Endodermal cell (in vitro differentiated cells): ENCODE data around the gene XNDC1N. TPM values are rescaled to one million over a fixed set of nuclear protein-coding genes. Genes with fewer than 3 reads are reported as not detected.

Source experiments
- DNase-seq: peaks from one replicate; pipeline ENCODE4 v3.0.0-alpha.2; 2017
- H3K27ac ChIP-seq: 2 replicates; pipeline ENCODE4 v1.5.1; 2013; ENCODE audit warnings: mild to moderate bottlenecking, low read depth, low read length, moderate library complexity
- H3K27me3 ChIP-seq: 2 replicates; pipeline ENCODE4 v1.6.1; 2013; ENCODE audit warnings: mild to moderate bottlenecking, low read length, moderate library complexity; ENCODE audit not compliant: insufficient read depth, control insufficient read depth, poor library complexity, severe bottlenecking
- H3K36me3 ChIP-seq: 2 replicates; pipeline ENCODE4 v1.7.0; 2013; ENCODE audit warnings: mild to moderate bottlenecking, low read length, moderate library complexity; ENCODE audit not compliant: control insufficient read depth, insufficient read depth
- H3K4me1 ChIP-seq: one replicate; pipeline ENCODE4 v1.7.0; 2013; ENCODE audit warnings: low read length; ENCODE audit not compliant: control insufficient read depth, insufficient read depth
- H3K4me3 ChIP-seq: 2 replicates; pipeline ENCODE4 v1.5.1; 2013; ENCODE audit warnings: mild to moderate bottlenecking, low read length, moderate library complexity
- H3K9ac ChIP-seq: 2 replicates; pipeline ENCODE4 v1.6.1; 2013; ENCODE audit warnings: mild to moderate bottlenecking, low read length, moderate library complexity; ENCODE audit not compliant: poor library complexity, severe bottlenecking; ENCODE audit errors: extremely low read depth
- H3K9me3 ChIP-seq: 2 replicates; pipeline ENCODE4 v1.6.1; 2013; ENCODE audit warnings: mild to moderate bottlenecking, low read length, moderate library complexity; ENCODE audit not compliant: control insufficient read depth
- H3K27ac Mint-ChIP-seq: 2 replicates; pipeline ENCODE4 v1.8.0; 2020; ENCODE audit warnings: mixed read lengths
- H3K27me3 Mint-ChIP-seq: 2 replicates; pipeline ENCODE4 v1.8.0; 2021; ENCODE audit warnings: mild to moderate bottlenecking, mixed read lengths; ENCODE audit not compliant: insufficient read depth
- H3K36me3 Mint-ChIP-seq: 2 replicates; pipeline ENCODE4 v1.8.0; 2020; ENCODE audit warnings: low read depth, mixed read lengths
- H3K4me1 Mint-ChIP-seq: 2 replicates; pipeline ENCODE4 v1.8.0; 2020; ENCODE audit warnings: mixed read lengths
- H3K4me3 Mint-ChIP-seq: 2 replicates; pipeline ENCODE4 v1.8.0; 2020; ENCODE audit warnings: mild to moderate bottlenecking, moderate library complexity, mixed read lengths
- H3K9me3 Mint-ChIP-seq: 2 replicates; pipeline ENCODE4 v1.8.0; 2020; ENCODE audit warnings: mild to moderate bottlenecking, mixed read lengths
- WGBS, 2 experiments: methylation state at CpG; one replicate each; pipeline versions ENCODE4 v1.1.5 to v1.1.7; 2013; ENCODE audit warnings: missing lambda C conversion rate in 2 of 2, mixed read lengths in 1 of 2; ENCODE audit not compliant: insufficient coverage in 1 of 2, insufficient read length in 1 of 2; 5-methylcytosine and 5-hydroxymethylcytosine counted together
- total RNA-seq, 2 donors: library from RNA; stranded (reverse); fragmentation: NEBNext Ultra II Directional in 1 of 2; extraction: Animal tissue kit (Norgen Biotek cat#: 25700) in 1 of 2; gene quantifications; 2 replicates in 1 of 2; 3 replicates in 1 of 2; pipeline ENCODE4 v1.2.1, GENCODE V29; 2021
- TF ChIP-seq, protein P1 (sequence below): fragments of 200-600 bp; sonication (generic); conservative IDR thresholded peaks from 2 replicates; pipeline ENCODE4 v1.5.0; 2021; ENCODE audit warnings: antibody characterized with exemption, mild to moderate bottlenecking

XNDC1N gene
- total RNA-seq, 2 donors from 2014 or later = 11.4 to 15.2 TPM

DNA sequence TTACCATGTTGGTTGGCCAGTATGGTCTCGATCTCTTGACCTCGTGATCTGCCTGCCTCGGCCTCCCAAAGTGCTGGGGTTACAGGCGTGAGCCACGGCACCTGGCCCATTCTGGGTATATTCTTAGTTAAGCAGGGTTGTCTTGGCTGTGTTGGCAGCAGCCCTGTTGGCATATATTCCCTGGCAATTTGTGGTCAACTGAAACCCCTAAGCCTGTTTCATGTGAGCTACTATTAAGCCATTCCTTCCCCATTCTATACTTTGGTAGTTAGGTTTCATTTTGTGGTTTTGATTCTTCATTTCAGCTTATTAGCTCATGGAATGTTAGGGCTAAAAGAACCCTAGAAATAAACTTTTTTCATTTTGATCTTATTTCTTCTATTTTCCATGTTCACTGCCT is 48.2 kb upstream of the XNDC1N start:
- TF ChIP-seq, protein P1, sequence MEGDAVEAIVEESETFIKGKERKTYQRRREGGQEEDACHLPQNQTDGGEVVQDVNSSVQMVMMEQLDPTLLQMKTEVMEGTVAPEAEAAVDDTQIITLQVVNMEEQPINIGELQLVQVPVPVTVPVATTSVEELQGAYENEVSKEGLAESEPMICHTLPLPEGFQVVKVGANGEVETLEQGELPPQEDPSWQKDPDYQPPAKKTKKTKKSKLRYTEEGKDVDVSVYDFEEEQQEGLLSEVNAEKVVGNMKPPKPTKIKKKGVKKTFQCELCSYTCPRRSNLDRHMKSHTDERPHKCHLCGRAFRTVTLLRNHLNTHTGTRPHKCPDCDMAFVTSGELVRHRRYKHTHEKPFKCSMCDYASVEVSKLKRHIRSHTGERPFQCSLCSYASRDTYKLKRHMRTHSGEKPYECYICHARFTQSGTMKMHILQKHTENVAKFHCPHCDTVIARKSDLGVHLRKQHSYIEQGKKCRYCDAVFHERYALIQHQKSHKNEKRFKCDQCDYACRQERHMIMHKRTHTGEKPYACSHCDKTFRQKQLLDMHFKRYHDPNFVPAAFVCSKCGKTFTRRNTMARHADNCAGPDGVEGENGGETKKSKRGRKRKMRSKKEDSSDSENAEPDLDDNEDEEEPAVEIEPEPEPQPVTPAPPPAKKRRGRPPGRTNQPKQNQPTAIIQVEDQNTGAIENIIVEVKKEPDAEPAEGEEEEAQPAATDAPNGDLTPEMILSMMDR = no peak
- no peaks in the 10 kb centered on the region for H3K4me1 ChIP-seq

DNA sequence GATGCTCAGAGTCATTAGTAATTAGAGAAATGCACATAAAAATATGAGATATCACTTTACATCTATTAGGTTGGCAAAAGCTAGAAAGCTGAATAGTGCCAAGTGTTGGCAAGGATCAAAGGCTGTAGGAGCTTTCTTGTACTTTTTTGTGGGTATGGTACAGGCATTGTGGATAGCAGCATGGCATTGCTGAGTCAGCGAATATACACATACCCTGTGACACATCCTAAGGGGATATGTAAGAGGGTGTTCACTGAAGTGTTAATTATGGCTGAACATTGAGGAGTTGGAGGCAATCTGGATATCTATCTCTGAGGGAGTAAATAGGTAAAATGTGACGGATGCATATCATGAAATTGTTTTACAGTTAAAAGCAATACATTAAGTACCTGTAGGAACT is 43.3 kb upstream of the XNDC1N start:
- WGBS, 2 experiments = 95 to 97% methylated on average over 2 of the region's 2 CpGs
- Mint-ChIP-seq H3K4me1 (no peaks in the 10 kb centered on the region), H3K4me3 (no peak overlapping the region), H3K27me3 (no peaks in the 10 kb centered on the region), H3K27ac (no peak overlapping the region), H3K36me3 (peaks cover 42% of the 10 kb centered on the region), H3K9me3 (no peaks in the 10 kb centered on the region)
- Histone ChIP-seq H3K9me3 (no peaks in the 10 kb centered on the region), H3K9ac (no peak overlapping the region), H3K27ac (no peak overlapping the region), H3K27me3 (no peaks in the 10 kb centered on the region), H3K36me3 (peaks cover 46% of the 10 kb centered on the region), H3K4me1 (no peaks in the 10 kb centered on the region), H3K4me3 (no peak overlapping the region)
- DNase-seq = no peak
- TF ChIP-seq, protein P1 = no peak

More for the DNA sequence above, 48.2 kb upstream of the XNDC1N start:
- H3K4me1 Mint-ChIP-seq = no peaks in the 10 kb centered on the region
- Histone ChIP-seq H3K9me3 (no peaks in the 10 kb centered on the region), H3K4me3 (no peak overlapping the region), H3K27ac (no peak overlapping the region), H3K9ac (no peak overlapping the region), H3K36me3 (peaks cover 41% of the 10 kb centered on the region), H3K27me3 (no peaks in the 10 kb centered on the region)
- no peaks in the 10 kb centered on the region for H3K27me3 Mint-ChIP-seq
- H3K4me3 Mint-ChIP-seq = no peak overlapping the region
- no peaks in the 10 kb centered on the region for H3K9me3 Mint-ChIP-seq
- H3K36me3 Mint-ChIP-seq = peaks cover 54% of the 10 kb centered on the region
- no peak overlapping the region for H3K27ac Mint-ChIP-seq
- DNase-seq = no peak
- 95 to 97% methylated on average over 5 of the region's 5 CpGs for WGBS, 2 experiments

GRCh38 chr11:71964641-71965040 is 36.2 kb upstream of the XNDC1N start:
- peaks cover 11% of the 10 kb centered on the region for H3K9me3 ChIP-seq
- 95 to 99% methylated on average over 2 to 4 of the region's 4 CpGs for WGBS, 2 experiments
- DNase-seq = no peak
- H3K27me3 Mint-ChIP-seq = no peaks in the 10 kb centered on the region
- H3K4me1 Mint-ChIP-seq = no peaks in the 10 kb centered on the region
- no peak overlapping the region for H3K9ac ChIP-seq
- peaks cover 72% of the 10 kb centered on the region for H3K36me3 ChIP-seq
- no peak overlapping the region for H3K4me3 ChIP-seq
- H3K36me3 Mint-ChIP-seq = peaks cover 48% of the 10 kb centered on the region
- peaks cover 2% of the 10 kb centered on the region for H3K9me3 Mint-ChIP-seq
- H3K27ac ChIP-seq = no peak overlapping the region
- H3K4me1 ChIP-seq = no peaks in the 10 kb centered on the region
- no peaks in the 10 kb centered on the region for H3K27me3 ChIP-seq
- H3K4me3 Mint-ChIP-seq = no peak overlapping the region
- TF ChIP-seq, protein P1 = no peak
- no peak overlapping the region for H3K27ac Mint-ChIP-seq
